ENCODE measurements around the gene HELZ2.
A peak's percentile ranks its signal among the peaks of the same experiment; 100 is the strongest.

HELZ2 gene

GRCh38 chr20:63577317-63577894 lies 3.4 kb upstream of the HELZ2 start:
- no peak overlapping the region for H3K27ac ChIP-seq
- no peak for TF ChIP-seq CTCF (IDR thresholded peaks at IDR 0.05; ENCODE audit: low read depth, low read length)
- DNase-seq, result no peak

DNA sequence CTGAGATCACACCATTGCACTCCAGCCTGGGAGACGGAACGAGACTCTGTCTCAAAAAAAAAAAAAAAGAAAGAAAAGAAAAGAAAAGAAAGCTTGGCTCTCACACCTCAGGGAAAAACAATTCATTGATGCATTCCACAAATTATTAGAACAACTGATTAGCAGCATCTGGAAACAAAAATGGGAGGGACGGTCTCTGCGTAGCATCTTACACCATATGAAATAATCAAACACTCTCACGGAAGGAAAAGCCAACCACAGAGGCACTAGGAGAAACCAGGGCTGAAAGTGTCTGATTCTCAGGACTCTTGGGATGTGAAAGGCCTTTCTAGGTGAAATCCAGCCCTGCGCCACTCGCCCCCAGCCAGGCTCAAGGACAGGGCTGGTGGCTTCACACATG lies 2.3 kb upstream of the HELZ2 start:
- no peak for DNase-seq
- no peak overlapping the region for H3K27ac ChIP-seq

More at GRCh38 chr20:63577317-63577894, 3.4 kb upstream of the HELZ2 start:
- Histone ChIP-seq H3K4me3 (ENCODE audit: low read depth, low read length) (no peak overlapping the region), H3K36me3 (no peaks in the 10 kb centered on the region; the same call in 1 of the 2 replicates), H3K9me3 (ENCODE audit: severe bottlenecking) (no peaks in the 10 kb centered on the region), H3K27me3 (ENCODE audit: insufficient read depth, low read depth, severe bottlenecking) (no peaks in the 10 kb centered on the region)

DNA sequence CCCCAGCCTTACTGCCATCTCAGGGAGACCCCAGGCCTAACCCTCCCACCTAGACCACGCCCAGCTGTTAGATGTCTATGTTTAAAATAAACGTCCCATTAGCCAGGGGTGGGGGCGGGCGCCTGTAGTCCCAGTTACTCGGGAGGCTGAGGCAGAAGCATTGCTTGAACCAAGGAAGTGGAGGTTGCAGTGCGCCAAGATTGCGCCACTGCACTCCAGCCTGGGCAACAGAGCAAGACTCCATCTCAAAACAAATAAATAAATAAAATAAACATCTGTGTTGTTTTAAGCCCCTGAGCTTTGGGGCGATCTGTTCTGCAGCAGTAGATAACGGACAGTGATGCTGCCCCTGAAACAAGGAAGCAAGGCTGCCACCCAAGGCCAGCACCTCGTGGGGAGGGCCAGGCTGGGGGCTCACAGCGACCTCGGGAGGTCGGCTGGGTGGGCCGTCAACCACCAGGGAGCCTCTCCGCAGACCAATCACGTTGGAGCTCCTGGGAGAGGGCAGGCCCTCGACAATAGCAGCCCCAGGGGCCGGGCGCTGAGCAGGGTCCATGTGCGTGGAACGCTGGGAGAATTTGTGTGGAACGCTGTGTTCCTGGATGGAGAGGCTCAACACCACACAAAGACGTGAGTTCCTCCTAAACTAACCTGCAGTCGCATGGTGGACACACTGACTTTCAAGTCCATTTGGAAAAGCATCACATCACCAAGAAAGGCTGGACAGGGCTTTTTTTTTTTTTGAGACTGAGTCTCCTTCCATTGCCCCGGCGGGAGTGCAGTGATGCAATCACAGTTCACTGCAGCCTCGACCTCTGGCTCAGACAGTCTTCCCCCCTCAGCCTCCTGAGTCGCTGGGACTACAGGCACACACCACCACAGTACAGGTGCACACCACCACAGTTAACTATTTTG lies 1.0 kb upstream of the HELZ2 start:
- no peak for TF ChIP-seq CTCF (IDR thresholded peaks at IDR 0.05; ENCODE audit: low read depth, low read length)
- no peak for DNase-seq
- Histone ChIP-seq H3K9me3 (ENCODE audit: severe bottlenecking) (no peaks in the 10 kb centered on the region), H3K27me3 (ENCODE audit: insufficient read depth, low read depth, severe bottlenecking) (no peaks in the 10 kb centered on the region), H3K27ac (no peak overlapping the region; the same call in 1 of the 2 replicates), H3K36me3 (no peaks in the 10 kb centered on the region; the same call in 1 of the 2 replicates), H3K4me3 (ENCODE audit: low read depth, low read length) (no peak overlapping the region)

More for the DNA sequence above, 2.3 kb upstream of the HELZ2 start:
- Histone ChIP-seq H3K27me3 (ENCODE audit: insufficient read depth, low read depth, severe bottlenecking) (no peaks in the 10 kb centered on the region), H3K36me3 (no peaks in the 10 kb centered on the region; the same call in 1 of the 2 replicates), H3K4me3 (ENCODE audit: low read depth, low read length) (no peak overlapping the region), H3K9me3 (ENCODE audit: severe bottlenecking) (no peaks in the 10 kb centered on the region)
- TF ChIP-seq CTCF (IDR thresholded peaks at IDR 0.05; ENCODE audit: low read depth, low read length), result no peak

- Histone ChIP-seq H3K27ac (no peak overlapping the region), H3K9me3 (ENCODE audit: severe bottlenecking) (no peaks in the 10 kb centered on the region), H3K27me3 (ENCODE audit: insufficient read depth, low read depth, severe bottlenecking) (no peaks in the 10 kb centered on the region)
Observed at GRCh38 chr20:63573647-63574131, 350 bp downstream of the HELZ2 start.

More at GRCh38 chr20:63573647-63574131, 350 bp downstream of the HELZ2 start:
- TF ChIP-seq CTCF (IDR thresholded peaks at IDR 0.05; ENCODE audit: low read depth, low read length), result no peak
- peak overlapping the region; percentile 49 for H3K4me3 ChIP-seq (ENCODE audit: low read depth, low read length)
- no peaks in the 10 kb centered on the region; the same call in 1 of the 2 replicates for H3K36me3 ChIP-seq
- DNase-seq, result no peak
